ENCODE results near the gene IRF2.
A peak's percentile ranks its signal among the peaks of the same experiment; 100 is the strongest.
"Not testable (repeated sequence)": the region's sequence is repeated elsewhere in the genome, so short reads cannot be mapped to it uniquely, and the experiment has no call there.

The IRF2 gene

GRCh38 chr4:184345573-184345922 lies 128.8 kb downstream of the IRF2 start:
- DNase-seq (ENCODE audit: low spot score): no peak
- no peak for TF ChIP-seq CTCF (IDR thresholded peaks at IDR 0.05; ENCODE audit: borderline replicate concordance, control extremely low read depth, extremely low read depth, insufficient read depth, missing control alignments)
- in situ Hi-C loops (cut with MboI; ENCODE audit: low sequenced_read_pairs, unreplicated experiment): no loop called here

DNA sequence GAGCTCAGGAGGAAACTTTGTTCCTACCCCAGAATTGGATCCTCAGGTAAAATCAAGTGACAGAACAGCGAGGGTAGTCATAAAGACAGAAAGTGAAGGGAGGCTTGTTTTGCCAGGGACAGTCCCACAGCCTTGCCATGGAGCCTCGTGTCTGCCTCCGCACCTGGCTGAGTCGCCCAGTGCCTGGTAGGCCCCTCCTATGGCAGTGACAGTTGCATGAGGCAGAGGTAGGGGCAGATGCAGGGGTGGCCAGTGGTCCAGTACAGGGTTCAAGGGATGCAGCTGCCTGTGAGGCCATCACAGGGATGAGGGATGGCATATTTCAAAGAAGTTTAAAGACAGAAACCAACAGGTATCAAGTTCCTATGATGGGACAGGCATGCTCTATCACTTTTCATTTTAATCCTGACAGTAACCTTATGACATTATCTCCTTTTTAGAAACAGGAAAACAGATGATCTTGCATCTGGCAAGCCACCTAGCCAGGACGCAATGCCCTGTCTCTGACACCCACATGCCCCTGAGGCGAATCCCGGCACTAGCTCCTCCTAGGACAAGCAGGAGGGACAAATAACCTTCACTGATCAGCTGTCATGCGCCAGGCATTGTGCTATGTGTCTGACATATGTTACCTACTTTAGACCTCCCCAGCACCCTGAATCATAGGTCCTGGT lies 129.3 kb downstream of the IRF2 start:
- no peak for DNase-seq (ENCODE audit: low spot score)
- in situ Hi-C loops (cut with MboI; ENCODE audit: low sequenced_read_pairs, unreplicated experiment): no loop called here
- no peak for TF ChIP-seq CTCF (IDR thresholded peaks at IDR 0.05; ENCODE audit: borderline replicate concordance, control extremely low read depth, extremely low read depth, insufficient read depth, missing control alignments)

GRCh38 chr4:184344435-184344834 lies 129.9 kb downstream of the IRF2 start:
- in situ Hi-C loops (cut with MboI; ENCODE audit: low sequenced_read_pairs, unreplicated experiment): no loop called here
- TF ChIP-seq CTCF (IDR thresholded peaks at IDR 0.05; ENCODE audit: borderline replicate concordance, control extremely low read depth, extremely low read depth, insufficient read depth, missing control alignments): no peak

DNA sequence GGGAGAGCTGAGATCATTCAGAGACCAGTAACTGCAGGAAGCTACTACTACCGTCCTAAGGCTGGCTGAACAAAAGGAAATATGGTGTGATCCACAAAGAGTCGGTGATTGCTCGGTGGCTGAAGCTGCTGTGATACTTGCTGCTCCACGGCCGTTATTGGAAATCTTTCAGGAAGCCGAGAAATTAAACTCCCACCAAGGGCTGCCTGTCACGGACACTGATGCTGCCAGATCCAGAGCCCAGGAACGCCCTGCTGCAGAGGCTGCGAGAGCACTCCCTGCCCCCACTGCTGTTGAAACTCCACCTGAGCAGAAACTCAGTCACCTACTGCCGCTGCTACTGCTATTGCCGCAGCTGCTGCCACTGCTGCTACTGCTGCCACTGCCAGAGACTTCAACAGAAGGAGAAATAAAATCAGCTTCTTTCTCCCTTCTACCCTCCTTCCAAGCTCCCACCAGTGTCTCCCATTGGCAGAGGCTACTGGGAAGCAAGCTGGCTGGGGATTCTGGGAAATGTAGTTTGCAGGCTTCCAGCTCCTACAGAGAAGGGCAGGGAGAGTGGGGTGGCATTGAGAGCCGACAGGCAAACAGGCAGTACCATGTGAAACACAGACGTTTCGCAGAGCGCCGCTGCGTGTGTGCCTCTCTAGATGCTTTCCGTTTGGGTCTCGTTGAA lies 130.7 kb downstream of the IRF2 start:
- no peak for TF ChIP-seq CTCF (IDR thresholded peaks at IDR 0.05; ENCODE audit: borderline replicate concordance, control extremely low read depth, extremely low read depth, insufficient read depth, missing control alignments)
- peak; percentile 45 for DNase-seq (ENCODE audit: low spot score)
- in situ Hi-C loops (cut with MboI; ENCODE audit: low sequenced_read_pairs, unreplicated experiment): no loop called here

More at GRCh38 chr4:184344435-184344834, 129.9 kb downstream of the IRF2 start:
- no peak for DNase-seq (ENCODE audit: low spot score)

DNA sequence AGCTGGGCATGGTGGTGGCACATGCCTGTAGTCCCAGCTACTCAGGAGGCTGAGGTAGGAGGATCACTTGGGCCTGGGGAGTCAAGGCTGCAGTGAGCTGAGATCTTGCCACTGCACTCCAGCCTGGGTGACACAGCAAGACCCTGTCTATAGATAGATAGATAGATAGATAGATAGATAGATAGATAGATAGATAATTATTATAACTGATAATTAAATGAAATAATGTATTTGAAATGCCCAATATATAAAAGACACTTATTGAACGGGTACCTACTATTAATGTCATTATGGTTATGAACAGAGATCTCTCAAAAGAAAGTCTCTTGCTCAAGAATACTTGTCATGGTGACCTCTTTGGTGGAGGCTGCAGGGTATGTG lies 131.5 kb downstream of the IRF2 start:
- in situ Hi-C loops (cut with MboI; ENCODE audit: low sequenced_read_pairs, unreplicated experiment); DNase-seq (ENCODE audit: low spot score): not testable (repeated sequence)

DNA sequence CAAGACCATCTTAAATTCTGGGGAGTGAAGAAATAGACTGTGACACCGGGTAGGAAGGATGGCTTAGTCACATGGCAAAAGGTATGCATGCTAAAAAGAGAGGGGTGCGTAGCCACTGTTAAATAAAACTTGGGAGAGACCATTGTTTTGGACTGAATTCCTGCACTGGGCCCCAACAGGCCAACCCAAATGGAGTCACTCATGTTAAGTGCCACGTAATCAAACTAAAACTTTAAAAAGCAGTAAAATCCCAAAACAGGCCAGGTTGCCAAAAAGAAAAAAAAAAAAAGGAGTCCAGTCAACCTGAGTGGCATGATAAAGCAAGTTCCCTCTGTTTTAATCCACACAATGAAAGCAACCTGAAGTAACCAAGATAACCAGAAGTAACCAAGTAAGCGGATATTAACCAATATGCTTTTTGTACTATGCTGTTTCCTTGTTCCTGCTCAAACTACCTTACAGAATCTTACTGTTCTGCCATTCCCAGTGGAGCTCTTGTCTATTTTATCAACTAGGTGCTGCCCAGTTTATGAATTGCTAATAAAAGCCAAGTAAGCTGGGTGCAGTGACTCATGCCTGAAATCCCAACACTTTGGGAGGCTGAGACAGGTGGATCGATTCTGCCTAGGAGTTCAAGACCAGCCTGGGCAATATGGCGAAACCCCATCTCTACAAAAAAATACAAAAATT lies 132.0 kb downstream of the IRF2 start:
- in situ Hi-C loops (cut with MboI; ENCODE audit: low sequenced_read_pairs, unreplicated experiment): no loop called here
- DNase-seq (ENCODE audit: low spot score): no peak

GRCh38 chr4:184339398-184340193 lies 134.8 kb downstream of the IRF2 start:
- DNase-seq (ENCODE audit: low spot score); in situ Hi-C loops (cut with MboI; ENCODE audit: low sequenced_read_pairs, unreplicated experiment): not testable (repeated sequence)

More for the DNA sequence above, 132.0 kb downstream of the IRF2 start:
- TF ChIP-seq CTCF (IDR thresholded peaks at IDR 0.05; ENCODE audit: borderline replicate concordance, control extremely low read depth, extremely low read depth, insufficient read depth, missing control alignments): no peak

All from GM13976 (cell line).